Ectodermal cell (in vitro differentiated cells): ENCODE results near the gene LAMA2.
"Not testable (repeated sequence)": the region's sequence is repeated elsewhere in the genome, so short reads cannot be mapped to it uniquely, and the experiment has no call there.

Experiments used
- H3K27ac ChIP-seq: 2 replicates; pipeline ENCODE4 v1.7.0; 2013; ENCODE audit warnings: mild to moderate bottlenecking, low read depth, low read length; ENCODE audit not compliant: insufficient read depth, poor library complexity, severe bottlenecking
- H3K27me3 ChIP-seq: 2 replicates; pipeline ENCODE4 v1.7.0; 2013; ENCODE audit warnings: mild to moderate bottlenecking, low read length; ENCODE audit not compliant: insufficient read depth, control insufficient read depth, poor library complexity, severe bottlenecking
- H3K36me3 ChIP-seq: one replicate; pipeline ENCODE4 v1.7.0; 2013; ENCODE audit warnings: low read length; ENCODE audit not compliant: control insufficient read depth, insufficient read depth
- H3K4me1 ChIP-seq: one replicate; pipeline ENCODE4 v1.7.0; 2013; ENCODE audit warnings: low read length; ENCODE audit not compliant: control insufficient read depth, insufficient read depth
- H3K4me3 ChIP-seq: 2 replicates; pipeline ENCODE4 v1.7.0; 2013; ENCODE audit warnings: low read depth, low read length, control low read depth; ENCODE audit not compliant: insufficient read depth
- H3K9me3 ChIP-seq: 2 replicates; pipeline ENCODE4 v1.7.0; 2013; ENCODE audit warnings: mild to moderate bottlenecking, low read length, moderate library complexity; ENCODE audit not compliant: control insufficient read depth
- WGBS, 2 experiments: methylation state at CpG; one replicate each; pipeline ENCODE4 v1.1.7; 2013; ENCODE audit warnings: missing lambda C conversion rate in 2 of 2; 5-methylcytosine and 5-hydroxymethylcytosine counted together

LAMA2 gene

GRCh38 chr6:129055796-129056195 is 172.9 kb downstream of the LAMA2 start:
- no peak overlapping the region for H3K4me3 ChIP-seq
- no peak overlapping the region for H3K27ac ChIP-seq
- WGBS, 2 experiments: 90 to 100% methylated on average over 2 of the region's 3 CpGs
- no peaks in the 10 kb centered on the region for H3K36me3 ChIP-seq
- H3K27me3 ChIP-seq: no peaks in the 10 kb centered on the region
- no peaks in the 10 kb centered on the region for H3K4me1 ChIP-seq
- H3K9me3 ChIP-seq: no peaks in the 10 kb centered on the region

GRCh38 chr6:129059650-129060049 is 176.7 kb downstream of the LAMA2 start:
- Histone ChIP-seq H3K9me3 (no peaks in the 10 kb centered on the region), H3K27me3 (no peaks in the 10 kb centered on the region), H3K4me3 (no peak overlapping the region), H3K4me1 (peaks cover 4% of the 10 kb centered on the region), H3K36me3 (no peaks in the 10 kb centered on the region), H3K27ac (no peak overlapping the region)
- 94 to 95% methylated on average over 2 of the region's 2 CpGs for WGBS, 2 experiments

- H3K9me3 ChIP-seq: no peaks in the 10 kb centered on the region
- H3K4me3 ChIP-seq: no peak overlapping the region
- no peaks in the 10 kb centered on the region for H3K4me1 ChIP-seq
- no peak overlapping the region for H3K27ac ChIP-seq
- H3K36me3 ChIP-seq: no peaks in the 10 kb centered on the region
- no peaks in the 10 kb centered on the region for H3K27me3 ChIP-seq
These were observed 186.1 kb downstream of the LAMA2 start for GRCh38 chr6:129069006-129069405.

GRCh38 chr6:129073051-129073450 is 190.1 kb downstream of the LAMA2 start:
- Histone ChIP-seq H3K36me3 (no peaks in the 10 kb centered on the region), H3K4me1 (no peaks in the 10 kb centered on the region), H3K27ac (no peak overlapping the region), H3K4me3 (no peak overlapping the region), H3K9me3 (no peaks in the 10 kb centered on the region), H3K27me3 (no peaks in the 10 kb centered on the region)
- 95 to 100% methylated on average over 1 to 2 of the region's 2 CpGs for WGBS, 2 experiments

- H3K4me1 ChIP-seq: no peaks in the 10 kb centered on the region
- no peaks in the 10 kb centered on the region for H3K36me3 ChIP-seq
- H3K9me3 ChIP-seq: no peaks in the 10 kb centered on the region
- no peak overlapping the region for H3K27ac ChIP-seq
- 93% methylated on average over 3 of the region's 3 CpGs for WGBS, 2 experiments
- H3K27me3 ChIP-seq: no peaks in the 10 kb centered on the region
- H3K4me3 ChIP-seq: no peak overlapping the region
These were observed 190.9 kb downstream of the LAMA2 start for GRCh38 chr6:129073691-129074395.

- Histone ChIP-seq H3K9me3 (no peaks in the 10 kb centered on the region), H3K27ac (no peak overlapping the region), H3K4me1 (no peaks in the 10 kb centered on the region), H3K27me3 (no peaks in the 10 kb centered on the region), H3K4me3 (no peak overlapping the region), H3K36me3 (no peaks in the 10 kb centered on the region)
These were observed 201.5 kb downstream of the LAMA2 start for GRCh38 chr6:129084406-129084805.

- WGBS, 2 experiments: 93 to 95% methylated on average over 26 of the region's 26 CpGs
- not testable (repeated sequence) for H3K9me3 ChIP-seq, H3K27ac ChIP-seq, H3K4me1 ChIP-seq, H3K27me3 ChIP-seq, H3K36me3 ChIP-seq, H3K4me3 ChIP-seq
These were observed 205.5 kb downstream of the LAMA2 start for GRCh38 chr6:129088481-129088880.

- Histone ChIP-seq H3K27ac (no peak overlapping the region), H3K9me3 (no peaks in the 10 kb centered on the region), H3K4me3 (no peak overlapping the region), H3K36me3 (no peaks in the 10 kb centered on the region), H3K27me3 (no peaks in the 10 kb centered on the region), H3K4me1 (no peaks in the 10 kb centered on the region)
- WGBS, 2 experiments: 95 to 98% methylated on average over 1 of the region's 1 CpG
These were observed 206.4 kb downstream of the LAMA2 start for GRCh38 chr6:129089357-129089756.

- Histone ChIP-seq H3K4me3 (no peak overlapping the region), H3K27ac (no peak overlapping the region), H3K36me3 (no peaks in the 10 kb centered on the region), H3K27me3 (no peaks in the 10 kb centered on the region), H3K4me1 (no peaks in the 10 kb centered on the region), H3K9me3 (no peaks in the 10 kb centered on the region)
- WGBS, 2 experiments: 91 to 97% methylated on average over 3 of the region's 3 CpGs
These were observed 211.2 kb downstream of the LAMA2 start for GRCh38 chr6:129094147-129094546.

GRCh38 chr6:129096651-129097290 is 213.8 kb downstream of the LAMA2 start:
- no peaks in the 10 kb centered on the region for H3K9me3 ChIP-seq
- H3K4me1 ChIP-seq: no peaks in the 10 kb centered on the region
- no peaks in the 10 kb centered on the region for H3K36me3 ChIP-seq
- H3K27ac ChIP-seq: no peak overlapping the region
- H3K4me3 ChIP-seq: no peak overlapping the region
- no peaks in the 10 kb centered on the region for H3K27me3 ChIP-seq
- WGBS, 2 experiments: 91 to 96% methylated on average over 3 of the region's 3 CpGs
